A549 (cell line): ENCODE data around the gene SUCNR1. TPM values are rescaled to one million over a fixed set of nuclear protein-coding genes. Genes with fewer than 3 reads are reported as not detected.
A peak's percentile ranks its signal among the peaks of the same experiment; 100 is the strongest.

Source experiments
- ATAC-seq, 2 experiments: fragments of 200-7000 bp in 1 of 2; fragments of >200 bp in 1 of 2; cut with Nextera tagmentation in 1 of 2; cut with Tn5 transposase in 1 of 2; 3 replicates each; pipeline versions ENCODE4 v1.8.0 to v1.9.1; 2018 to 2020; ENCODE audit warnings: mild to moderate bottlenecking in 1 of 2, moderate library complexity in 1 of 2
- CTCF ChIA-PET: fragments of 300-600 bp; sonication (Branson Sonifier 250); formaldehyde crosslinking; extraction: SDS; loops from one replicate; lab custom pipeline; 2021; ENCODE audit warnings: antibody characterized with exemption, inconsistent platforms; lab: Yijun Ruan, JAX
- POLR2A ChIA-PET: fragments of 350-600 bp; formaldehyde crosslinking; extraction: SDS; loops from one replicate; lab custom pipeline; 2021; ENCODE audit warnings: antibody characterized with exemption, inconsistent platforms; lab: Yijun Ruan, JAX
- DNase-seq, 2 experiments: peaks; one replicate each; pipeline versions ENCODE4 v3.0.0 to v3.0.0-alpha.2; 2011 to 2016; ENCODE audit warnings: low read depth in 1 of 2, low spot score in 1 of 2
- FAIRE-seq: peaks from 2 replicates; lab custom pipeline; 2011; peaks lifted over from hg19 to GRCh38; lab: Jason Lieb, UNC
- H3K27ac ChIP-seq, 2 experiments: fragments of >200 bp; sonication (Bioruptor Twin); formaldehyde crosslinking; 3 replicates each; pipeline ENCODE4 v1.5.1; 2016 to 2017
- H3K4me1 ChIP-seq: fragments of >200 bp; sonication (Bioruptor Twin); formaldehyde crosslinking; 3 replicates; pipeline ENCODE4 v1.6.1; 2016
- H3K4me2 ChIP-seq: fragments of >200 bp; sonication (Bioruptor Twin); formaldehyde crosslinking; 3 replicates; pipeline ENCODE4 v1.6.1; 2016
- H3K4me3 ChIP-seq: fragments of >200 bp; sonication (Bioruptor Twin); formaldehyde crosslinking; 3 replicates; pipeline ENCODE4 v1.5.1; 2016
- H3K9me3 ChIP-seq: fragments of >200 bp; sonication (Bioruptor Twin); formaldehyde crosslinking; 3 replicates; pipeline ENCODE4 v1.6.1; 2016
- BCL3 ChIP-seq: fragments of >200 bp; sonication (Bioruptor Twin); formaldehyde crosslinking; IDR thresholded peaks from 3 replicates; pipeline ENCODE4 v1.6.1; 2016
- CEBPB ChIP-seq, 2 experiments: fragments of >200 bp in 1 of 2; sonication (Bioruptor Twin) in 1 of 2; formaldehyde crosslinking in 1 of 2; IDR thresholded peaks; 2 replicates each; pipeline ENCODE4 v1.6.1; 2012 to 2016
- CHD2 ChIP-seq: fragments of 150-350 bp; IDR thresholded peaks from 2 replicates; pipeline ENCODE4 v1.6.1; 2014; ENCODE audit warnings: low read length; ENCODE audit not compliant: partially characterized antibody
- CHD4 ChIP-seq: fragments of 200-600 bp; sonication (generic); IDR thresholded peaks from 2 replicates; pipeline ENCODE4 v1.6.1; 2016; ENCODE audit warnings: antibody characterized with exemption, mild to moderate bottlenecking, borderline replicate concordance
- EHMT2 ChIP-seq: fragments of 200-600 bp; sonication (generic); IDR thresholded peaks from 2 replicates; pipeline ENCODE4 v1.6.1; 2016; ENCODE audit warnings: antibody characterized with exemption, low read depth, mild to moderate bottlenecking, moderate library complexity
- EP300 ChIP-seq, 2 experiments: fragments of >200 bp; sonication (Bioruptor Twin); formaldehyde crosslinking; IDR thresholded peaks; 2 replicates in 1 of 2; 3 replicates in 1 of 2; pipeline ENCODE4 v1.6.1; 2016 to 2017
- FOSL2 ChIP-seq, 2 experiments: fragments of 450-650 bp in 1 of 2; fragments of >200 bp in 1 of 2; sonication (Bioruptor Twin) in 1 of 2; formaldehyde crosslinking; IDR thresholded peaks; 2 replicates each; pipeline versions ENCODE4 v1.5.0 to v1.6.1; 2016 to 2020; ENCODE audit warnings: mild to moderate bottlenecking in 1 of 2, moderate library complexity in 1 of 2
- GATA3 ChIP-seq: IDR thresholded peaks from 2 replicates; pipeline ENCODE4 v1.6.1; 2012; ENCODE audit warnings: borderline replicate concordance
- HDAC2 ChIP-seq: fragments of 200-600 bp; sonication (generic); IDR thresholded peaks from 2 replicates; pipeline ENCODE4 v1.6.1; 2016
- HES2 ChIP-seq: fragments of >200 bp; sonication (Bioruptor Twin); formaldehyde crosslinking; IDR thresholded peaks from 2 replicates; pipeline ENCODE4 v1.6.1; 2016
- HEYL ChIP-seq: fragments of 250-450 bp; sonication (Bioruptor Pico); IDR thresholded peaks from 2 replicates; pipeline ENCODE4 v1.8.0; 2021; ENCODE audit warnings: mild to moderate bottlenecking, moderate library complexity
- HOXA7 ChIP-seq: fragments of 250-450 bp; sonication (Bioruptor Pico); IDR thresholded peaks from 2 replicates; pipeline ENCODE4 v1.5.0; 2020; ENCODE audit warnings: mild to moderate bottlenecking, moderate library complexity
- HOXB13 ChIP-seq: fragments of 250-450 bp; sonication (Bioruptor Pico); IDR thresholded peaks from 2 replicates; pipeline ENCODE4 v1.5.0; 2020; ENCODE audit warnings: low read depth, mild to moderate bottlenecking, moderate library complexity
- HOXB5 ChIP-seq: fragments of 250-450 bp; sonication (Bioruptor Pico); IDR thresholded peaks from 2 replicates; pipeline ENCODE4 v1.5.0; 2020; ENCODE audit warnings: mild to moderate bottlenecking, moderate library complexity
- JUN ChIP-seq, 2 experiments: fragments of >200 bp; sonication (Bioruptor Twin); formaldehyde crosslinking; IDR thresholded peaks; 2 replicates in 1 of 2; 3 replicates in 1 of 2; pipeline ENCODE4 v1.6.1; 2016 to 2017
- JUNB ChIP-seq: fragments of >200 bp; sonication (Bioruptor Twin); formaldehyde crosslinking; IDR thresholded peaks from 2 replicates; pipeline ENCODE4 v1.6.1; 2016
- MAFK ChIP-seq: fragments of 450-650 bp; IDR thresholded peaks from 2 replicates; pipeline ENCODE4 v1.6.1; 2014; ENCODE audit not compliant: partially characterized antibody
- MYC ChIP-seq: IDR thresholded peaks from 2 replicates; pipeline ENCODE4 v1.6.1; 2012; ENCODE audit warnings: mild to moderate bottlenecking, inconsistent platforms, low read length, improper control_type of control experiment, borderline replicate concordance
- NFE2L2 ChIP-seq: fragments of 150-350 bp; conservative IDR thresholded peaks from 2 replicates; pipeline ENCODE4 v1.6.1; 2014; ENCODE audit warnings: low read length
- NPAS2 ChIP-seq: fragments of 250-450 bp; sonication (Bioruptor Pico); IDR thresholded peaks from 2 replicates; pipeline ENCODE4 v1.8.0; 2022; ENCODE audit warnings: mild to moderate bottlenecking, moderate library complexity, borderline replicate concordance
- NR3C1 ChIP-seq: fragments of >200 bp; sonication (Bioruptor Twin); formaldehyde crosslinking; IDR thresholded peaks from 3 replicates; pipeline ENCODE4 v1.6.1; 2017
- REST ChIP-seq: fragments of 200-600 bp; sonication (generic); IDR thresholded peaks from 2 replicates; pipeline ENCODE4 v1.6.1; 2016; ENCODE audit warnings: antibody characterized with exemption, mild to moderate bottlenecking, moderate library complexity
- RNF2 ChIP-seq: fragments of 200-600 bp; sonication (generic); IDR thresholded peaks from 2 replicates; pipeline ENCODE4 v1.6.1; 2016; ENCODE audit warnings: low read depth, mild to moderate bottlenecking, antibody characterized with exemption, moderate library complexity, borderline replicate concordance
- TP53 ChIP-seq: fragments of 250-450 bp; sonication (Bioruptor Pico); IDR thresholded peaks from 2 replicates; pipeline ENCODE4 v1.5.0; 2021; ENCODE audit warnings: mild to moderate bottlenecking, moderate library complexity
- ZC3H11A ChIP-seq: fragments of 450-650 bp; IDR thresholded peaks from 2 replicates; pipeline ENCODE4 v1.6.1; 2014; ENCODE audit warnings: antibody characterized with exemption, mild to moderate bottlenecking
- ZSCAN20 ChIP-seq: fragments of 250-450 bp; sonication (Bioruptor Pico); IDR thresholded peaks from 2 replicates; pipeline ENCODE4 v1.8.0; 2022; ENCODE audit warnings: mild to moderate bottlenecking, moderate library complexity
- polyA plus RNA-seq, 4 experiments: library from polyadenylated mRNA; depleted of rRNA in 3 of 4; stranded (reverse); fragments of >200 nt; fragmentation: RNase III in 1 of 4; extraction: RNeasy Plus Mini Kit Qiagen cat#74134 plus additional on column Dnase treatment in 1 of 4; gene quantifications; 2 replicates in 3 of 4; 3 replicates in 1 of 4; pipeline ENCODE4 v1.2.3, GENCODE V29; 2011 to 2017
- TF ChIP-seq, protein P1 (sequence below): fragments of 450-650 bp; IDR thresholded peaks from 2 replicates; pipeline ENCODE4 v1.6.1; 2014; ENCODE audit warnings: antibody characterized with exemption
- TF ChIP-seq, protein P2 (sequence below): fragments of 250-450 bp; sonication (Bioruptor Pico); IDR thresholded peaks from 2 replicates; pipeline ENCODE4 v1.5.0; 2020; ENCODE audit warnings: low read depth, mild to moderate bottlenecking, moderate library complexity
- TF ChIP-seq, protein P3 (sequence below): IDR thresholded peaks from 2 replicates; pipeline ENCODE4 v1.6.1; 2012

The SUCNR1 gene
- polyA plus RNA-seq, 2 of the 4 experiments (the other 2 are of a cell fraction): 0.27 to 1.4 TPM

DNA sequence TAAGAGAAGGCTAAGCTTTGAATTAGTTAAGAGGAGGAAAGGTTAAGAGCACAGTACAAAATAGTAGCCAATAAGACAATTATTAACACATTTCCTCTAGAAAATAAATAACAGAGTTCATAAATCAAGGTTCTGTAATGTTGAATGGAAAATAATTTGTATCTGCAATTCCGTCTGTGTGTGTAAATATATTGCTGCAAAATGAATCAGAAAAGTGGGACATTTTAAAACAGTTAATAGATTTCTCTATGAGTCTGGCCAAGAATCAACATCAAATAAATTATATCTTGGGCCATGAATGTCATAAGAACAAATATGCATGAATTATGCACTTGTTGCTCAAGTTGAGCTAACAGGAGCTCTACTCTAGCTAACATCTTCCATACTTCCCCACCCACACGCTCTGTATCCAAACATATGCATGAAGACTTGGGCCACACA is 14.2 kb upstream of the SUCNR1 start (continued):
- TF ChIP-seq CHD2 (no peak), JUN (IDR thresholded peaks at IDR 0.05) (peak in 1 of 2 experiments; percentile 24; a peak in 1 of 5 replicates), GATA3 (peak; percentile 91), NFE2L2 (no peak), HOXA7 (no peak), MYC (no peak), NR3C1 (no peak), FOSL2 (IDR thresholded peaks at IDR 0.05) (no peak), FOSL2 (CRISPR knock-in tag; IDR thresholded peaks at IDR 0.05) (peak; percentile 77), HEYL (CRISPR knock-in tag) (no peak), ZC3H11A (no peak), JUNB (peak; percentile 81), HOXB13 (peak; percentile 63; the same call in 1 of the 2 replicates), CEBPB (IDR thresholded peaks at IDR 0.05) (peak; percentile 78 to 79), ZSCAN20 (CRISPR knock-in tag) (no peak), EHMT2 (no peak), HES2 (no peak), TP53 (no peak), MAFK (no peak)
- TF ChIP-seq, protein P1, sequence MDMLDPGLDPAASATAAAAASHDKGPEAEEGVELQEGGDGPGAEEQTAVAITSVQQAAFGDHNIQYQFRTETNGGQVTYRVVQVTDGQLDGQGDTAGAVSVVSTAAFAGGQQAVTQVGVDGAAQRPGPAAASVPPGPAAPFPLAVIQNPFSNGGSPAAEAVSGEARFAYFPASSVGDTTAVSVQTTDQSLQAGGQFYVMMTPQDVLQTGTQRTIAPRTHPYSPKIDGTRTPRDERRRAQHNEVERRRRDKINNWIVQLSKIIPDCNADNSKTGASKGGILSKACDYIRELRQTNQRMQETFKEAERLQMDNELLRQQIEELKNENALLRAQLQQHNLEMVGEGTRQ: no peak
- TF ChIP-seq, protein P2, sequence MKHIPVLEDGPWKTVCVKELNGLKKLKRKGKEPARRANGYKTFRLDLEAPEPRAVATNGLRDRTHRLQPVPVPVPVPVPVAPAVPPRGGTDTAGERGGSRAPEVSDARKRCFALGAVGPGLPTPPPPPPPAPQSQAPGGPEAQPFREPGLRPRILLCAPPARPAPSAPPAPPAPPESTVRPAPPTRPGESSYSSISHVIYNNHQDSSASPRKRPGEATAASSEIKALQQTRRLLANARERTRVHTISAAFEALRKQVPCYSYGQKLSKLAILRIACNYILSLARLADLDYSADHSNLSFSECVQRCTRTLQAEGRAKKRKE (CRISPR knock-in tag): no peak

GRCh38 chr3:151859905-151860304 is 13.5 kb upstream of the SUCNR1 start:
- DNase-seq (peak in 1 of 2 experiments; percentile 67), ATAC-seq (peak; percentile 43 to 78; a peak in 4 of 6 replicates), FAIRE-seq (no peak)
- ChIA-PET CTCF (interaction anchor here (0.9 to 1.4 kb wide), 3 partner anchors 9 to 386 kb away, joined by 3 to 4 read pairs (median 3); no protein-coding TSS in a partner anchor), POLR2A (interaction anchor here (0.5 kb wide), 1 partner anchor 146 kb away, joined by 4 read pairs; no protein-coding TSS in a partner anchor)
- peak overlapping the region; percentile 72 for H3K4me2 ChIP-seq
- no peak overlapping the region for H3K4me3 ChIP-seq
- peak overlapping the region; percentile 64 to 73 for H3K27ac ChIP-seq
- H3K4me1 ChIP-seq: peaks cover 53% of the 10 kb centered on the region
- H3K9me3 ChIP-seq: no peaks in the 10 kb centered on the region
- TF ChIP-seq CHD4: no peak
- no peak for TF ChIP-seq MYC
- peak; percentile 56; the same call in 1 of the 2 replicates for TF ChIP-seq HDAC2
- no peak for TF ChIP-seq NPAS2 (CRISPR knock-in tag)
- no peak for TF ChIP-seq ZC3H11A
- TF ChIP-seq CHD2: no peak
- TF ChIP-seq RNF2: no peak
- no peak for TF ChIP-seq TP53
- TF ChIP-seq GATA3: peak; percentile 34
- TF ChIP-seq, protein P1: no peak
- TF ChIP-seq REST: no peak
- peak; percentile 28; the same call in 1 of the 2 replicates for TF ChIP-seq HOXB5 (CRISPR knock-in tag)
- TF ChIP-seq, protein P3, sequence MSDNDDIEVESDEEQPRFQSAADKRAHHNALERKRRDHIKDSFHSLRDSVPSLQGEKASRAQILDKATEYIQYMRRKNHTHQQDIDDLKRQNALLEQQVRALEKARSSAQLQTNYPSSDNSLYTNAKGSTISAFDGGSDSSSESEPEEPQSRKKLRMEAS: no peak
- TF ChIP-seq FOSL2 (IDR thresholded peaks at IDR 0.05): no peak
- no peak for TF ChIP-seq FOSL2 (CRISPR knock-in tag; IDR thresholded peaks at IDR 0.05)
- TF ChIP-seq HES2: no peak
- no peak for TF ChIP-seq BCL3
- 0 out of 5 replicates have a peak, but pooled peaks of 1 of the 2 experiments have one; percentile 26 for TF ChIP-seq EP300 (IDR thresholded peaks at IDR 0.05)
- TF ChIP-seq, all 56 proteins: peak for 4
